CD8-positive, alpha-beta memory T cell (primary cell): ENCODE measurements around the gene KCNC4. TPM values are rescaled to one million over a fixed set of nuclear protein-coding genes. Genes with fewer than 3 reads are reported as not detected.

Experiments used
- CTCF ChIA-PET: fragments of 350-600 bp; sonication (Branson Sonifier 250); formaldehyde crosslinking; loops from one replicate; lab custom pipeline; 2021; ENCODE audit warnings: antibody characterized with exemption; lab: Charles Lee
- POLR2A ChIA-PET: fragments of 350-600 bp; sonication (Branson Sonifier 250); formaldehyde crosslinking; loops from one replicate; lab custom pipeline; 2021; ENCODE audit warnings: antibody characterized with exemption; lab: Charles Lee
- DNase-seq, 5 donors: peaks; one replicate each; pipeline versions ENCODE4 v3.0.0 to v3.0.0-alpha.2; 2020 to 2022; ENCODE audit warnings: mixed read lengths in 1 of 5
- H3K27ac ChIP-seq: one replicate; pipeline ENCODE4 v1.7.0; 2013; ENCODE audit warnings: low read depth, mild to moderate bottlenecking, low read length, moderate library complexity
- H3K27me3 ChIP-seq: 2 replicates; pipeline ENCODE4 v1.7.0; 2013; ENCODE audit warnings: low read length, mild to moderate bottlenecking; ENCODE audit not compliant: insufficient read depth, poor library complexity, severe bottlenecking
- H3K36me3 ChIP-seq: 2 replicates; pipeline ENCODE4 v1.7.0; 2013; ENCODE audit warnings: mild to moderate bottlenecking, low read length, moderate library complexity; ENCODE audit not compliant: insufficient read depth
- H3K4me1 ChIP-seq: 2 replicates; pipeline ENCODE4 v1.7.0; 2013; ENCODE audit warnings: mild to moderate bottlenecking, low read length, moderate library complexity; ENCODE audit not compliant: insufficient read depth
- H3K4me3 ChIP-seq: 2 replicates; pipeline ENCODE4 v1.7.0; 2013; ENCODE audit warnings: mild to moderate bottlenecking, low read length
- H3K9me3 ChIP-seq: 2 replicates; pipeline ENCODE4 v1.7.0; 2013; ENCODE audit warnings: mild to moderate bottlenecking, low read length
- H3K27ac Mint-ChIP-seq, 8 donors: one replicate each; pipeline ENCODE4 v1.8.0; 2020 to 2021; ENCODE audit warnings: mixed read lengths in 8 of 8, mild to moderate bottlenecking in 6 of 8, inconsistent platforms in 3 of 8, moderate library complexity in 3 of 8
- H3K27me3 Mint-ChIP-seq, 2 donors: one replicate each; pipeline ENCODE4 v1.8.0; 2020 to 2021; ENCODE audit warnings: mixed read lengths in 2 of 2, mild to moderate bottlenecking in 1 of 2, moderate library complexity in 1 of 2
- H3K36me3 Mint-ChIP-seq, 3 donors: one replicate each; pipeline ENCODE4 v1.8.0; 2020 to 2021; ENCODE audit warnings: mixed read lengths in 3 of 3, inconsistent platforms in 1 of 3, mild to moderate bottlenecking in 1 of 3
- H3K4me1 Mint-ChIP-seq, 3 donors: one replicate each; pipeline ENCODE4 v1.8.0; 2020 to 2021; ENCODE audit warnings: mixed read lengths in 3 of 3, inconsistent platforms in 1 of 3, mild to moderate bottlenecking in 1 of 3
- H3K4me3 Mint-ChIP-seq, 7 donors: one replicate each; pipeline ENCODE4 v1.8.0; 2020 to 2021; ENCODE audit warnings: mixed read lengths in 7 of 7, mild to moderate bottlenecking in 6 of 7, moderate library complexity in 4 of 7, inconsistent platforms in 2 of 7
- H3K9me3 Mint-ChIP-seq, 5 donors: one replicate each; pipeline ENCODE4 v1.8.0; 2020 to 2022; ENCODE audit warnings: mixed read lengths in 5 of 5, mild to moderate bottlenecking in 3 of 5, moderate library complexity in 2 of 5, inconsistent platforms in 1 of 5
- polyA plus RNA-seq: library from polyadenylated mRNA; unstranded; fragments of 300-500 nt; fragmentation: Illumina TruSeq; gene quantifications from one replicate; pipeline ENCODE4 v1.2.3, GENCODE V29; 2021
- total RNA-seq, 2 experiments: library from RNA; stranded (reverse); gene quantifications; one replicate each; pipeline ENCODE4 v1.2.3, GENCODE V29; 2021

Gene KCNC4
- total and polyA plus RNA-seq, 3 experiments from 2014 or later, result 2.0 to 8.4 (median 6.4) TPM

GRCh38 chr1:110258734-110259133, 48.6 kb downstream of the KCNC4 start:
- Mint-ChIP-seq H3K4me1 (no peaks in the 10 kb centered on the region), H3K27ac (no peak overlapping the region), H3K27me3 (peaks cover 0 to 4% of the 10 kb centered on the region in 2 donors), H3K9me3 (no peaks in the 10 kb centered on the region), H3K36me3 (no peaks in the 10 kb centered on the region), H3K4me3 (no peak overlapping the region)
- no peaks in the 10 kb centered on the region for H3K4me1 ChIP-seq
- H3K27ac ChIP-seq, result no peak overlapping the region
- H3K36me3 ChIP-seq, result no peaks in the 10 kb centered on the region
- CTCF ChIA-PET, result no interaction called here
- no peaks in the 10 kb centered on the region for H3K27me3 ChIP-seq
- no peak overlapping the region for H3K4me3 ChIP-seq
- POLR2A ChIA-PET, result no interaction called here
- no peak for DNase-seq
- no peaks in the 10 kb centered on the region for H3K9me3 ChIP-seq

GRCh38 chr1:110259770-110260169, 49.7 kb downstream of the KCNC4 start:
- CTCF ChIA-PET, result no interaction called here

More at GRCh38 chr1:110259770-110260169, 49.7 kb downstream of the KCNC4 start:
- Mint-ChIP-seq H3K4me3 (no peak overlapping the region), H3K4me1 (no peaks in the 10 kb centered on the region), H3K36me3 (no peaks in the 10 kb centered on the region), H3K27me3 (peaks cover 0 to 12% of the 10 kb centered on the region in 2 donors), H3K9me3 (no peaks in the 10 kb centered on the region), H3K27ac (no peak overlapping the region)
- DNase-seq, result no peak
- no peaks in the 10 kb centered on the region for H3K27me3 ChIP-seq
- POLR2A ChIA-PET, result no interaction called here
- H3K27ac ChIP-seq, result no peak overlapping the region
- no peak overlapping the region for H3K4me3 ChIP-seq
- no peaks in the 10 kb centered on the region for H3K36me3 ChIP-seq
- no peaks in the 10 kb centered on the region for H3K9me3 ChIP-seq
- no peaks in the 10 kb centered on the region for H3K4me1 ChIP-seq

Other genes starting within 250 kb of the KCNC4 start
- 10 to 100 TPM; 56.9 to 59.9 TPM for gene AHCYL1, start 225.5 kb upstream of the KCNC4 start, total RNA-seq
- gene AHCYL1, start 225.5 kb upstream of the KCNC4 start, polyA plus RNA-seq, result 46.6 TPM
- gene STRIP1, start 175.7 kb upstream of the KCNC4 start, total RNA-seq, result 10 to 100 TPM; 35.1 to 37.3 TPM
- 27.7 TPM for gene STRIP1, start 175.7 kb upstream of the KCNC4 start, polyA plus RNA-seq
- gene ALX3, start 139.6 kb upstream of the KCNC4 start, total RNA-seq, result not detected
- gene ALX3, start 139.6 kb upstream of the KCNC4 start, polyA plus RNA-seq, result not detected
- gene UBL4B, start 97.9 kb upstream of the KCNC4 start, total RNA-seq, result not detected
- not detected for gene UBL4B, start 97.9 kb upstream of the KCNC4 start, polyA plus RNA-seq
- under 1 TPM; 0.07 TPM for gene SLC6A17, start 59.8 kb upstream of the KCNC4 start, total RNA-seq
- not detected for gene SLC6A17, start 59.8 kb upstream of the KCNC4 start, polyA plus RNA-seq
- 10 to 100 TPM; 53.9 to 54.0 TPM for gene RBM15, start 129.1 kb downstream of the KCNC4 start, total RNA-seq
- gene RBM15, start 129.1 kb downstream of the KCNC4 start, polyA plus RNA-seq, result 10.7 TPM
- gene SLC16A4, start 180.7 kb downstream of the KCNC4 start, total RNA-seq, result under 1 TPM; 0.09 to 0.13 TPM
- 0.49 TPM for gene SLC16A4, start 180.7 kb downstream of the KCNC4 start, polyA plus RNA-seq
- 100 to 1,000 TPM; 148 to 157 TPM for gene LAMTOR5, start 197.4 kb downstream of the KCNC4 start, total RNA-seq
- gene LAMTOR5, start 197.4 kb downstream of the KCNC4 start, polyA plus RNA-seq, result 262 TPM
- not detected for gene PROK1, start 240.8 kb downstream of the KCNC4 start, total RNA-seq
- not detected for gene PROK1, start 240.8 kb downstream of the KCNC4 start, polyA plus RNA-seq